GM12873 (cell line): Measurements from ENCODE around the gene MRPL42.

ENCODE experiments used
- CTCF ChIP-seq: IDR thresholded peaks from 2 replicates; pipeline ENCODE4 v1.5.1; 2012; ENCODE audit warnings: low read depth, mild to moderate bottlenecking, moderate library complexity, low read length, control low read depth; ENCODE audit not compliant: insufficient read depth; ENCODE audit errors: missing control alignments

The MRPL42 gene

GRCh38 chr12:93467351-93468007, at the start of gene MRPL42:
Gene MRPL42 (plus strand): TSS chr12:93467514. CDS start chr12:93469286, 1,772 bp downstream.
- peak; percentile 86 for TF ChIP-seq CTCF

GRCh38 chr12:93417967-93418480, 49.3 kb upstream of the MRPL42 start:
- TF ChIP-seq CTCF, result no peak

- peak; percentile 56 for TF ChIP-seq CTCF
Measured at GRCh38 chr12:93419388-93420034, 47.8 kb upstream of the MRPL42 start.

GRCh38 chr12:93422050-93422449, 45.3 kb upstream of the MRPL42 start:
- TF ChIP-seq CTCF, result no peak

GRCh38 chr12:93425736-93426411, 41.4 kb upstream of the MRPL42 start:
- no peak for TF ChIP-seq CTCF

- no peak for TF ChIP-seq CTCF
Measured at GRCh38 chr12:93426412-93426805, 40.9 kb upstream of the MRPL42 start.

GRCh38 chr12:93427779-93428564, 39.3 kb upstream of the MRPL42 start:
- TF ChIP-seq CTCF, result no peak
